Cardiac muscle cell (in vitro differentiated cells and primary cell): ENCODE results near the gene LASP1. TPM values are rescaled to one million over a fixed set of nuclear protein-coding genes. Genes with fewer than 3 reads are reported as not detected.
"Not testable (repeated sequence)": the region's sequence is repeated elsewhere in the genome, so short reads cannot be mapped to it uniquely, and the experiment has no call there.

Experiments
- DNase-seq, 2 donors: peaks; one replicate each; pipeline versions ENCODE4 v3.0.0 to v3.0.0-alpha.2; 2010 to 2017; ENCODE audit warnings: low read depth in 1 of 2, low spot score in 1 of 2
- H3K27ac ChIP-seq: fragments of 200-600 bp; sonication (generic); 2 replicates; pipeline ENCODE4 v1.5.1; 2016
- H3K27me3 ChIP-seq: fragments of 200-600 bp; sonication (generic); 2 replicates; pipeline ENCODE4 v1.6.0; 2016; ENCODE audit warnings: control low read depth
- H3K36me3 ChIP-seq: fragments of 200-600 bp; sonication (generic); 2 replicates; pipeline ENCODE4 v1.5.1; 2016; ENCODE audit warnings: control low read depth
- H3K4me1 ChIP-seq: fragments of 200-600 bp; sonication (generic); 2 replicates; pipeline ENCODE4 v1.8.1; 2017; ENCODE audit warnings: low read depth, mild to moderate bottlenecking, mixed run types
- H3K4me3 ChIP-seq: fragments of 200-600 bp; sonication (generic); 2 replicates; pipeline ENCODE4 v1.5.1; 2016; ENCODE audit warnings: mild to moderate bottlenecking
- H3K9me3 ChIP-seq: fragments of 200-600 bp; sonication (generic); 2 replicates; pipeline ENCODE4 v1.5.1; 2017; ENCODE audit warnings: low read depth, mild to moderate bottlenecking, control low read depth
- CTCF ChIP-seq: IDR thresholded peaks from 2 replicates; pipeline ENCODE4 v1.5.1; 2012; ENCODE audit warnings: low read depth, mild to moderate bottlenecking, low read length
- polyA plus RNA-seq: library from polyadenylated mRNA; unstranded; fragments of >200 nt; fragmentation: Nextera tagmentation; extraction: Ambion mirVana; gene quantifications from 2 replicates; pipeline ENCODE4 v1.2.1, GENCODE V29; 2016
- total RNA-seq: library from RNA; depleted of rRNA; stranded (reverse); fragments of >200 nt; gene quantifications from 2 replicates; pipeline ENCODE4 v1.2.3, GENCODE V29; 2016

LASP1 gene
- total and polyA plus RNA-seq, 2 experiments from 2014 or later: 28.1 to 46.0 TPM

GRCh38 chr17:38848939-38849605 is 20.8 kb upstream of the LASP1 start:
- no peak for DNase-seq
- Histone ChIP-seq H3K27me3 (no peaks in the 10 kb centered on the region), H3K9me3 (no peaks in the 10 kb centered on the region), H3K36me3 (peaks cover 56% of the 10 kb centered on the region), H3K4me3 (no peak overlapping the region), H3K27ac (no peak overlapping the region), H3K4me1 (peaks cover 14% of the 10 kb centered on the region)
- TF ChIP-seq CTCF: no peak

- TF ChIP-seq CTCF: no peak
- no peak overlapping the region for H3K27ac ChIP-seq
- peaks cover 14% of the 10 kb centered on the region for H3K4me1 ChIP-seq
- H3K9me3 ChIP-seq: no peaks in the 10 kb centered on the region
- H3K27me3 ChIP-seq: no peaks in the 10 kb centered on the region
- peaks cover 56% of the 10 kb centered on the region for H3K36me3 ChIP-seq
- DNase-seq: no peak
- H3K4me3 ChIP-seq: no peak overlapping the region
Measured at GRCh38 chr17:38850374-38850773, 19.5 kb upstream of the LASP1 start.

- Histone ChIP-seq H3K4me3 (peak overlapping the region; percentile 88), H3K4me1 (peaks cover 14% of the 10 kb centered on the region), H3K27me3 (no peaks in the 10 kb centered on the region), H3K36me3 (peaks cover 54% of the 10 kb centered on the region), H3K9me3 (no peaks in the 10 kb centered on the region), H3K27ac (peak overlapping the region; percentile 59)
- TF ChIP-seq CTCF: no peak
- no peak for DNase-seq
Measured at GRCh38 chr17:38851434-38851833, 18.4 kb upstream of the LASP1 start.

GRCh38 chr17:38852771-38853291 is 17.0 kb upstream of the LASP1 start:
- H3K4me3 ChIP-seq: peak overlapping the region; percentile 88
- H3K27me3 ChIP-seq: no peaks in the 10 kb centered on the region
- TF ChIP-seq CTCF: no peak
- H3K27ac ChIP-seq: peak overlapping the region; percentile 95
- H3K9me3 ChIP-seq: no peaks in the 10 kb centered on the region
- no peak for DNase-seq
- peaks cover 14% of the 10 kb centered on the region for H3K4me1 ChIP-seq
- H3K36me3 ChIP-seq: peaks cover 43% of the 10 kb centered on the region

GRCh38 chr17:38853292-38854219 is 16.3 kb upstream of the LASP1 start, which contains the start of gene RPL23:
Gene RPL23, minus strand, starts transcription at chr17:38853721. Its CDS starts 11 bp downstream, at chr17:38853710.
- Histone ChIP-seq H3K9me3 (no peaks in the 10 kb centered on the region), H3K4me3 (peak within 1 kb of the TSS; percentile 88), H3K27me3 (no peaks in the 10 kb centered on the region), H3K27ac (peak within 1 kb of the TSS; percentile 95), H3K4me1 (peaks cover 14% of the 10 kb centered on the region), H3K36me3 (peaks cover 37% of the 10 kb centered on the region)
- peak; percentile 98 for DNase-seq
- no peak for TF ChIP-seq CTCF

GRCh38 chr17:38855101-38855714 is 14.7 kb upstream of the LASP1 start:
- H3K36me3 ChIP-seq: peaks cover 20% of the 10 kb centered on the region
- peak in 1 of 2 donors; percentile 37 for DNase-seq
- not testable (repeated sequence) for H3K27ac ChIP-seq, H3K27me3 ChIP-seq, H3K4me3 ChIP-seq, H3K9me3 ChIP-seq
- peaks cover 14% of the 10 kb centered on the region for H3K4me1 ChIP-seq
